Activated CD8-positive, alpha-beta memory T cell treated with anti-CD3 and anti-CD28 coated beads, Interleukin-2, amount 50 U/mL, for 24 hours (primary cell): ENCODE data around the gene SLC35F3.
"Not testable (repeated sequence)": the region's sequence is repeated elsewhere in the genome, so short reads cannot be mapped to it uniquely, and the experiment has no call there.

Experiments
- DNase-seq: peaks from one replicate; pipeline ENCODE4 v3.0.0-alpha.2; 2020; ENCODE audit errors: extremely low read depth

Gene SLC35F3

DNA sequence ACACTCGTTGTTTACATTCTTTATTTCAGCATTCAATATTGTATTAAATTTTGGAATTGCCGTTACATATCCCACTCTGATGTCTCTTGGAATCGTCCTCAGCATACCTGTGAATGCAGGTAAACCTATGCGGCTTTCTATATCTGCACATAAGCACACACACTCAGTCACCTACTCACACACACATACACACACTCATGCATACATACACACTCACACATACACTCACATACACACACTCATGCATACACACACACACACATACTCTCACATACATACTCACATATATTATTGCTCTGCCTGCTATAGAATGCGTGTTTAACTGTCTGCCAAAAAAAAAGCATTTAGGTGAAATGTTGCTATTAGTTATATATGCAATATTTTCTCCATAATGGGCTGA is 415.6 kb downstream of the SLC35F3 start:
- DNase-seq: no peak

GRCh38 chr1:234320549-234320948 is 416.1 kb downstream of the SLC35F3 start:
- no peak for DNase-seq

- DNase-seq: no peak
Observed at GRCh38 chr1:234321231-234321630, 416.8 kb downstream of the SLC35F3 start.

GRCh38 chr1:234322097-234322496 is 417.6 kb downstream of the SLC35F3 start:
- DNase-seq: no peak

DNA sequence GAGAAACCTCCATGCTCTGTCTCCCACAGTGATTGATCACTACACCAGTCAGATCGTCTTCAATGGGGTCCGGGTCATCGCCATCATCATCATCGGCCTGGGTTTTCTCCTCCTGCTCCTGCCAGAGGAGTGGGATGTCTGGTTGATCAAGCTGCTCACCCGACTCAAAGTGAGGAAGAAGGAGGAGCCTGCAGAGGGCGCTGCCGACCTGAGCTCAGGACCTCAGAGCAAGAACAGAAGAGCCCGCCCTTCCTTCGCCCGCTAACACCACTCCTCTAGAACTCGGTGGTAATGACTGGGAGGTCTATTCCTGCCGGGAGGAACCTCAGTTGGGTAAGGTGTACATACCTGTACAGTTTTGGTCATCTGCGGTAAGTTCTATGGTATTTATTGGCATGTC is 418.5 kb downstream of the SLC35F3 start:
- DNase-seq: no peak

GRCh38 chr1:234324821-234325220 is 420.3 kb downstream of the SLC35F3 start:
- no peak for DNase-seq

DNA sequence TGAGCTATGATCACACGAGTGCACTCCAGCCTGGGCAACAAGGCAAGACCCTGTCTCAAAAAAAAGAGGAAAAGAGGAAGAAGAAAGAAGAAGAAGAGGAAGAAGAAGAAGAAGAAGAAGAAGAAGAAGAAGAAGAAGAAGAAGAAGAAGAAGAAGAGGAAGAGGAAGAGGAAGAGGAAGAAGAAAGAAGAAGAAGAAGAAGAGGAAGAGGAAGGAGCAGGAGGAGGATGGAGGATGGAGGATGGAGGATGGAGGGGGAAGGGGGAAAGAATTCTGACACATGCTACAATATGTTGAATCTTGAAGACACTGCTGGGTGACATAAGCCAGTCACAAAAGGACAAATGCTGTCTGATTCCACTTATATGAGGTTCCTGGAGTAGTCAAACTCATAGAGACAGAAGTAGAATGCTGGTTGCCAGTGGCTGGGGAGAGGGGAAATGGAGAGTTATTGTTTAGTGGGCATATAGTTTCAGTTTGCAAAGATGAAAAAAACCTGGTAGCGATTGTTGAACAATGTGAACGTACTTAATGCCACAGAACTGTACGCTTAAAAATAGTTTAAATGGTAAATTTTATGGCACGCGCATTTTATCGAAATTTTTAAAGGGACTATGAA is 421.5 kb downstream of the SLC35F3 start:
- DNase-seq: no peak

GRCh38 chr1:234326497-234327366 is 422.3 kb downstream of the SLC35F3 start:
- no peak for DNase-seq

- no peak for DNase-seq
Observed at GRCh38 chr1:234327577-234328164, 423.2 kb downstream of the SLC35F3 start.

DNA sequence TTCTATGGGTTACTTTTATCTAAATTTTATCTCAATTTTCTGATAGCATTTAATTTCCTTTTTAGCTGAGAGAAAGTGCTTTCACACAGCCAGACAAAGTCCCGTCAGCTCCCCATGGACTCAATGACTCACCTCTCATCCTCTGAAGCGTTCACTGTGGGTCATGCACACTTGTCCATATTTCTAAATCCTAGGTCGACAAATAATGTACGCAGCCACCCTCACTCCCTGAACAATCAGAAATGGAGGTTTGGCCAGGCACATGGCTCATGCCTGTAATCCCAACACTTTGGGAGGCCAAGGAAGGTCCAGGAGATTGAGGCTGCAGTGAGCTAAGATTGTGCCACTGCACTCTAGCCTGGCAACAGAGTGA is 426.4 kb downstream of the SLC35F3 start:
- DNase-seq: no peak

GRCh38 chr1:234331507-234331906 is 427.0 kb downstream of the SLC35F3 start:
- DNase-seq: no peak

DNA sequence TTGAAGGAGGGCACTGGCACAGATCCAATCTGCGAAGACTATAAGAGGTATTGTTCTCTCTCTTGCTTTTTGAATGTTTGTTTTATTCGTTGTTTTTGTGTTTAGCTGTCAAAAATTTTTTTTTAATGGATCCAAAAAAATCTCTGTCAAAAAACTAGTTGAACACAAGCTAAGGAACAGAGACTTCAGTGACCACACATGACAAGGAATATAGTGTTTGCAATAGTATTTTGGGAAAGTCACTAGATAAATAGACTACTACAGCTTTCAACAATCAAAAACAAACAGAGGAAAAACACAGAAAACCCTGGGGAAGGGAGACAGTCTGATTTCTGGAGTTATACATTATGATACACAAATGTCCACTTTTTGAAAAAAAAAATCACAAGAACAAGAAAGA is 431.9 kb downstream of the SLC35F3 start:
- DNase-seq: no peak

GRCh38 chr1:234337233-234337632 is 432.8 kb downstream of the SLC35F3 start:
- no peak for DNase-seq

GRCh38 chr1:234340528-234340927 is 436.1 kb downstream of the SLC35F3 start:
- DNase-seq: no peak

GRCh38 chr1:234342774-234343173 is 438.3 kb downstream of the SLC35F3 start:
- no peak for DNase-seq

DNA sequence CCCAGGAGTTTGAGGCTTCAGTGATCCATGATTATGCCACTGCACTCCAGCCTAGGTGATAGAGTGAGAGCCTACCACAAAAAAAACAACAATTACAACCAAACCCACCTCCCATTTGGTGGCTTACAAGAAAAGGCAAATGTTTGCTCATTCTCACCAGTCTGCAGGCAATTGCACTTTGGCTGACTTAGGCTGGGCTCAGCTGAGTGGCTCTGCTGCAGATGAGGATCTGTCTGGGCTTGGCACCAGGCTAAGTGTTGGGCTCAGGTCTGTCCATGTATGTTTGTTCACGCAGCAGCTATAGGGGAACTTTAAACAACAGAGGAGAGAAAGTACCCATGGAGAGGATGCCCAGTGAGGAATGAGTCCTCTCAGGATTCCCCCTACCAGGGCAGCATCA is 440.8 kb downstream of the SLC35F3 start:
- no peak for DNase-seq

- no peak for DNase-seq
Observed at GRCh38 chr1:234348964-234349363, 444.5 kb downstream of the SLC35F3 start.

DNA sequence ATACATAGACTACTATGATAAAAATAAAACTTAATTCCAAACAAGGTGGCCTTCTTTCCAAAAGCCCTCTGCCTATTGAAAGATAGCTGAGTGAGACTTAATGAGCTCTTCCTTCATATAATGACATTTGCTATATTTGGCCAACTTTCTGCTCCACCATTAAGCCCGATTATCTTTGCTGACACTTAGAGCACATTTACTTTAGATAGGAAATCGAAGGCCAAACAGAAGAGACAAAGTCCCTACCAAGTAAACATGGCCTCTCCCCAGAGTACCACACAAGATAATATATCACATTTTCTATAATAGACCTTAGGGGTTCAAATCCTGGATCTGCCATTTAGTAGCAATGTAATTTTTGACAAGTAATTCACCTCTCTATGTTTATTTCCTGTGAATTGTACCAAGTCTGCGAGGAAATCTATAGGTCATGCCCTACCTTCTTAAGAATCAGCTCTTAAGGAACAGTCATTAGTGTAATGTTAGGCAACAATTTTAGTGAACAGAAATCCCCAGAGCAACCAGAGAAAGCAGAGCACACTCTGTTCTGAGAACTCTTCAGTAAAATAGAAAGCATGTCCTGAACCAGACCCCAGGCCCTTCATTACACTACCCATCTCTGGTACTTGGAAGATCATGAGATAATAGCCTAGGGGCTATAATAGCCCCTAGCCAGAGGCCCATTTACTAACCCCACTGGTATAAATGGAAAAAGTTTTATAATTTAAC is 451.5 kb downstream of the SLC35F3 start:
- no peak for DNase-seq

GRCh38 chr1:234356615-234357269 is 452.3 kb downstream of the SLC35F3 start:
- DNase-seq: not testable (repeated sequence)

- no peak for DNase-seq
Observed at GRCh38 chr1:234357831-234358230, 453.4 kb downstream of the SLC35F3 start.

GRCh38 chr1:234361102-234361603 is 456.7 kb downstream of the SLC35F3 start:
- DNase-seq: no peak

DNA sequence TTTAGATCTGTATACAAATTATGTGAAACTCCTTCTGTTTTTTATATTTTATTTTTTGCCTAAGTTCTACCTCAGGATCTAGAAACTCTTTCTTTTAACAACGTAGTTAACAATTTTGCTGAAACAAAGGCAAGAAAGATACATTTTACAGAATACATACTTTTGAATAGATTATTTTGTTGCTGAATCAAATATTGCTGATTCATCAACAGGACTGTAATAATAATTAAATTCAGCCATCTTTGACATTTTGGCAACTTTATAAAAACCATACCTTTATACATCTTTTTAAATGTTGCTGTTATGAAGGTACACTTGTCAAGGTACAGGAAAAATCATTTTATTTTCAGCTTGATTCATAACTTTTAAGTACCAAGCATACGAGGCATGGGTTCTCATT is 458.1 kb downstream of the SLC35F3 start:
- DNase-seq: no peak
